EH (cell line): ENCODE results near the gene RALGAPA1.
"Not testable (repeated sequence)": the region's sequence is repeated elsewhere in the genome, so short reads cannot be mapped to it uniquely, and the experiment has no call there.

Experiments
- DNase-seq: peaks from one replicate; pipeline ENCODE4 v3.0.0-alpha.2; 2015; ENCODE audit warnings: low read depth

RALGAPA1 gene

GRCh38 chr14:35808638-35809563, at the start of gene RALGAPA1:
TSS of gene RALGAPA1 (minus strand) at chr14:35809295. CDS start at chr14:35808835, 460 bp downstream.
- peak; percentile 97 for DNase-seq

DNA sequence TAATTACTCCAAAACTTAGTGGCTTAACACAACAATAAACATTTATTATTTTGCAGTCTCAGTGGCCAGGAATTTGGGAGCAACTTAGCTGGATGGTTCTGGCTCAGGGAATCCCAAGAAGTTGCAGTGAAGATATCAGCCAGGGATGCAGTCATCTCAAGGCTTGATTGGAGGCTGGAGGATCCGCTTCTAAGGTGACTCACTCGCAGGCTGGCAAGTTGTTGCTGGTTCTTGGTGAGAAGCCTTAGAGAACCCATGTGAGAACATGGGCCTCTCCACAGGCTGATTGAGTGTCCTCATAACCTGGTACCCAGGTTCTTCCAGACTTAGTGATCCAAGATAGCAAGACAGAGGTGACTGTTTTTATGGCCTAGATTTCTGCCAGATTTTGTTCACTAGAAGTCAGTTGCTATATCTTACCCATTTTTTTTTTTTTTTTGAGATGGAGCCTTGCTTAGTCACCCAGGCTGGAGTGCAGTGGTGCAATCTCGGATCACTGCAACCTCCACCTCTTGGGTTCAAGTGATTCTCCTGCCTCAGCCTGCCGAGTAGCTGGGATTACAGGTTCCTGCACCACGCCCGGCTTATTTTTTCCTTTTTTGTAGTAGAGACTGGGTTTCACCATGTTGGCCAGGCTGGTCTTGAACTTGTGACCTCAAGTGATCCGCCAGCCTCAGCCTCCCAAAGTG, 49.6 kb upstream of the RALGAPA1 start:
- DNase-seq: peak; percentile 71

GRCh38 chr14:35855876-35856481, 46.9 kb upstream of the RALGAPA1 start:
- DNase-seq: no peak

GRCh38 chr14:35854696-35855270, 45.7 kb upstream of the RALGAPA1 start:
- DNase-seq: no peak

GRCh38 chr14:35853225-35853624, 44.1 kb upstream of the RALGAPA1 start:
- no peak for DNase-seq

GRCh38 chr14:35851823-35852222, 42.7 kb upstream of the RALGAPA1 start:
- no peak for DNase-seq

GRCh38 chr14:35849122-35849521, 40.0 kb upstream of the RALGAPA1 start:
- no peak for DNase-seq

DNA sequence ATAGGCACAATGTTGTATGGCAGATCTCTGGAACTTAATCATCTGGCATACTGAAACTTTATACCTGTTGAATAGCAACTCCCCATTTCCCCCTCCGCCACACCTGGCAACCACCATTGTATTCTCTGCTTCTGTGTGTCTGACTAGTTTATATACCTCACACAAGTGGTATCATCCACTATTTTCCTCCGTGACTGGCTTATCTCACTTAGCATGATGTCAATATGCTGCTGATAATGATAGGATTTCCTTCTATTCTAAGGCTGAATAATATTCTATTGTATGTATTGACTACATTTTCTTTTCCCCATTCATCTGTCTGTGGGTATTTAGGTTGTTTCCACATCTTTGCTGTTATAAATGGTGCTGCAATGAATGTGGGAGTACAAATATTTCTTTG, 38.5 kb upstream of the RALGAPA1 start:
- no peak for DNase-seq

GRCh38 chr14:35844494-35844893, 35.4 kb upstream of the RALGAPA1 start:
- no peak for DNase-seq

GRCh38 chr14:35842245-35842644, 33.1 kb upstream of the RALGAPA1 start:
- DNase-seq: not testable (repeated sequence)

- not testable (repeated sequence) for DNase-seq
These were observed 32.6 kb upstream of the RALGAPA1 start for GRCh38 chr14:35841704-35842103.

DNA sequence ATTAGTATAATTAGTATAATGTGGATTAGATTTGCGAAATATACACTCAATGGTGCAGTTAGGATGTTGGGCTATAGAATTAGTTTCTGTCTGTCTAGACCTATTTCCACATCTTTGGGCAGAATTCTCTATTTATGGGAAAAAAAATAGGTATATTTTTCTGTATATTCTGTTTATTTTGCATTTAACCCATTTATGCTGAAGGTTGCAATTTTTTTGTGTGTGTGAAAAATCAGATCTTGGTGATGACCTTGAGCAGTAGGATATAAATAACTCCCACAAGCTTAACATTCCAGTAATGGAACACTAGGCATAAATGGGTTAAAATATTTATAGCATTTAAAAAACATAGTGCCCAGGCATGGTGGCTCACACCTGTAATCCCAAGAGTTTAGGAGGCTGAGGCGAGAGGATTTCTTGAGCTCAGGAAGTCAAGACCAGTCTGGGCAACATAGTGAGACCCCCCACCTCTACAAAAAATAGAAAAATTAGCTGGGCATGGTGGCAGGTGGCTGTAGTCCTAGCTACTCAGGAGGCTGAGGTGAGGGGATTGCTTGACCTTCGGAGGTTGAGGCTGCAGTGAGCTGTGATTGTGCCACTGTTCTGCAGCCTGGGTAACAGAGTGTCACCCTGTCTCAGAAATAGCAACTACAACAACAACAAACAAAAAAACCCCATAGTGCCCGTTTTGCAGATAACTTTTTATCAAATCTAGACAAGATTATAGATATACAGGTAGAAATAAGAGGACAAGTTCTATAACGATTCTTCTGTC, 26.3 kb upstream of the RALGAPA1 start:
- no peak for DNase-seq

- DNase-seq: peak; percentile 66
These were observed 20.4 kb upstream of the RALGAPA1 start for GRCh38 chr14:35829449-35829848.

GRCh38 chr14:35827678-35828472, 18.8 kb upstream of the RALGAPA1 start:
- DNase-seq: no peak

DNA sequence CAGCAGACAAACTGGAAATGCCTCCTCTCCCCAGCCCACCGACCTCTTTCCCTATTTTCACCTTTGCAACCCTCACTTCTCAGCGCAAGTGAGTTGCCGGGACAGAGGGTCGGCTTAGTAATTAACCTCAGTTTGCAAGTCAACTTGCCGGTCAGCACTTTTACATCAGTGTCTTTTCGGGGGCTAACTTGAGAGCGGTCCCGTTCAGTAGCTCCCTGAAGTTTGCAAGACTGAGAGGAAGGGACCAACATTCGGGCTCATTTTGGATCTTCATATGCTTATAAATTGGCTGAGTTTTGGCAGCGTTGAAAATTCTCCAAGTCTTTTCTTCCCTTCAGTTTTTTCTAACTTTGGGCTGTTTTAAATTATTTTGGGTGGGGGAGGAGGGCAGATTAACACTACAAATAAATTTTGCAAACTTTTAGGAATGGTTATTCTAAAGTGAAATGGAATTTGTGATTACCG, 17.9 kb upstream of the RALGAPA1 start:
- DNase-seq: no peak

- peak; percentile 99 for DNase-seq
These were observed 17.3 kb upstream of the RALGAPA1 start, which contains the start of gene BRMS1L for GRCh38 chr14:35826218-35826951. TSS of gene BRMS1L (plus strand) at chr14:35826338. CDS start at chr14:35826517, 179 bp downstream.

DNA sequence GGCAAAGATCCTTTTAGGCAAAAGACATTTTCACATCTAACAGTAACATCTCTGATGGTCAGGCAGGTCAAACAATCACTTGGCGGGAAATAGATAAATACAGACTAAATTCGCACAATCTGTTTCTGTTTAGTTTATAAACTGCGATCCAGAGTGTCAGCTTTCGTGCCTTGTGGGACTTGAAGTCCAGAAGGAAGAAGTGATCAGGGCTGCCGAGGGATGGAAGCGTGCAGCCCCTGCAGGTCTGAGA, 16.8 kb upstream of the RALGAPA1 start:
- DNase-seq: no peak

GRCh38 chr14:35824446-35825165, 15.5 kb upstream of the RALGAPA1 start:
- DNase-seq: not testable (repeated sequence)

DNA sequence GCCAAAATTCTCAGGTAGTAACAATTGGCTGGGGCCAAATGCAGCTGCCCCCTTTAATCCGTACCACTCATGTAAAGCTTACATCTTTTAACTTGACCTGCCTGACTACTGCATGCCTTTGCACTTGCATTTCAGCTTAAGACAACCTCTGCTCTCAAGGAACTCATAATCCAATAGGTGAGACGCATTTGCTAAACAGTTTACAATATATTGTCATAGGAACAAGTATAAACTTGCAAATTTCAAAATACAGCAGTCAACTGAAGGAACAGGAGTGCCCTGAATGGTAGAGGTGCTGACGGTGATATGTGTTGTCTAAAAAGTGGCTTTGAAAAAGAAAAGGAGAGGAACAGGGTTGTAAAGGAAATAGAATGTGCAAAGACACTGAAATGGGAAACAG, 13.4 kb upstream of the RALGAPA1 start:
- no peak for DNase-seq
